ENCODE data around the gene SEC11A.
"Not testable (repeated sequence)": the region's sequence is repeated elsewhere in the genome, so short reads cannot be mapped to it uniquely, and the experiment has no call there.

The SEC11A gene

GRCh38 chr15:84716036-84716732, at the start of gene SEC11A:
Gene SEC11A (minus strand): TSS chr15:84716139. CDS start chr15:84716075, 64 bp downstream.
- DNase-seq (ENCODE audit: low spot score) = peak; percentile 91

DNA sequence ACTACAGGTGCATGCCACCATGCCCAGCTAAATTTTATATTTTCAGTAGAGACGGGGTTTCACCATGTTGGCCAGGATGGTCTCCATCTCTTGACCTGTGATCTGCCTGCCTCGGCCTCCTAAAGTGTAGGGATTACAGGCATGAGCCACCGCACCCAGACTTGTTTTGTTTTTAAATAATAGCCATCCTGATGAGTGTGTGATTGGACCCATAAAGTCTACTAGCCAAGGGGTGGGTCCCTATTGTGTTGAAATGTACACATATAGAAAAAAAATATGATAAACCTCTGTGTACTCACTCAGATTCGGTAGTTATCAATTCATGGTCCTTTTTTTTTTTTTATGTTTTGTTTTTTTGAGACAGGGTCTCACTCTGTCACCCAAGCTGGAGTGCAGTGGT, 49.7 kb upstream of the SEC11A start:
- DNase-seq (ENCODE audit: low spot score) = no peak

GRCh38 chr15:84764989-84765388, 49.0 kb upstream of the SEC11A start:
- DNase-seq (ENCODE audit: low spot score) = no peak

- DNase-seq (ENCODE audit: low spot score) = no peak
These were observed 48.6 kb upstream of the SEC11A start for GRCh38 chr15:84764585-84764984.

DNA sequence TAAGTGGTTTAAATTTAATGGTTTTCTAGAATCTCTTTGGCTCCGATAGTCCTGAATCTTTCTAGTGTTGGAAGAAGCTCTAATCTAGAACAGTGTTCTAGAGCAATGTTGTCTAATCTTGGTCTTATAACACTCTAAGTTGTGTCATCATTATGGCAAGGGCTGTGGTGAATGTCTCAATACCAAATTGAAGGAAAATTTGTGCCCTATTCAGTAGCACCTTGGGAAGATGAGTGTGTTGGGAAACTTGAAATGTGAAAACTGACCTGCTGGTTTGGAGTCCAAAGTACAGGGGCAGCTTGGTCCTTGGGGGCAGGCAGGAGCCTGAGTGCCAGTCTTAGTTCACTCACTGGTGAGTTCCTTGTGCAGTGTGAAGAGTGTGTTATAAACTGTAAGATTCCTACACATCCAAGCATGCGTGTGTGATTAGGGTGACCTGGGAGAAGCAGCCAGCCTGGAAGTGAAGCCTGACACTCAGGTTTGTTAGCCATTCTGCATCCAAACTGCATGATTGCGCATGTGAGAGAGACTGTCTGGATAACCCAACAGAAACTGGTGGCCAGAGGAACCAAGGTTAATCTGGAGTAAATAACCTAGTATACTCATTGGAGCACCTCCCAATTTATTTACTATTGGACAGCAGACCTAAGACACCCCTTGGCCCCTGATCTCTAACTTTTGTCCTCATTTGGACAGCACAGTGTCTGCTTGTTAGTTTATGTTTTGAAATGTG, 47.1 kb upstream of the SEC11A start:
- no peak for DNase-seq (ENCODE audit: low spot score)

GRCh38 chr15:84761607-84762131, 45.7 kb upstream of the SEC11A start:
- peak; percentile 12 for DNase-seq (ENCODE audit: low spot score)

DNA sequence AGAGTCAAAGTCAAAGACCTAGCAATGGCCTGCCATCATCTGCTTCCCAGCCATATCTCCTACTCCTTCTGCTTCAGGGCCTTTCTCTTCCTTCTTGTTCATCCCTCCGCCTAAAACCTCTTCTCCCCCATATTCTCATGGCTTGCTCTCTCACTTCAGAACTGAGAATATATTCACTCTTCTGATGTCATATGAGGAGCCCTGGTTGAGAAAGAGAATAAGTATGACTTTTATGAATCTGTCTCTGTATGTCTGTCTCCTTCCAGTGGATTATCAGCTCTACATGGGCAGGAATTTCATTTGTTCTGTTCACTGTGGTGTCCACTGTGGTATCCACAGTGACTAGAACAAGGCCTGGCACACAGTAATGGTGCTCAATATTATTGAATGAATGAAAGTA, 44.3 kb upstream of the SEC11A start:
- no peak for DNase-seq (ENCODE audit: low spot score)

DNA sequence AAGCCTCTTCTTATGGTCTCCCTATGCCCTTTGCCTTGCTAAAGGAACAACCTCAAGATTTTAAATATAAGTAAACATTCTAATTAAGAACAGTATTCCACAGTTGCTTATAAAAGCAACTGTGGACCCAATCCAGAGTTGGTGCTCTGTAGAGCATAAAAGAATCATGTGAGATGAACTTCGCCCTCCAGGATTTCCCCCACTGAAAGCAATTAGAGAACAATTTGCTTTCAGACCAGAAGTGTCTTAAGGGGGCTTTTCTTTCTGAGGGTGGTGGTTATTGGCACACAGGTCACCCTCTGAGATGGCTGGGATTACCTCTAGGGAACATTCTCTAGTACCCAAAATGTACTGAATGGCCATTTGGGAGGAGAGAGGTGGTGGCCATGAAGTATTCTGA, 43.1 kb upstream of the SEC11A start:
- DNase-seq (ENCODE audit: low spot score) = no peak

GRCh38 chr15:84755736-84756527, 40.0 kb upstream of the SEC11A start:
- DNase-seq (ENCODE audit: low spot score) = no peak

GRCh38 chr15:84754889-84755288, 39.0 kb upstream of the SEC11A start:
- DNase-seq (ENCODE audit: low spot score) = not testable (repeated sequence)

DNA sequence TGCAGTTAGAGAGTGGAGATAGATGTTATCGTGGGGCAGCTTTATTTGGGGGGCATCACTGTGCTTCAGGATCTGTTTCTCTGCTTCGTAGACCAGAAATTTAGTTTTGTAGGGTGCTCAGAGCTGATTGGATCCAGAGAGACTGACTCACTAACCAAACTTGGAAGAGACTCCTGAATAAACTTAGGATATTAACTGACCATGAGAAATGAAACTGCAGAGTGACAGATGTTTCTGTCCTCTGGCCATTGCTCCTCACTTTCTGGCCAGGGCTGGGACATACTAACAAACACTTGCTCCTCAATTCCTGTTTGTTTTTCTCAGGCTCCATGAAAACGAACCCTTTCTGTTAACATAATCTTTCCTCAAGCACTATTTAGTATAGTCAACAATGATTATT, 36.8 kb upstream of the SEC11A start:
- DNase-seq (ENCODE audit: low spot score) = no peak

GRCh38 chr15:84752195-84752594, 36.3 kb upstream of the SEC11A start:
- DNase-seq (ENCODE audit: low spot score) = no peak

DNA sequence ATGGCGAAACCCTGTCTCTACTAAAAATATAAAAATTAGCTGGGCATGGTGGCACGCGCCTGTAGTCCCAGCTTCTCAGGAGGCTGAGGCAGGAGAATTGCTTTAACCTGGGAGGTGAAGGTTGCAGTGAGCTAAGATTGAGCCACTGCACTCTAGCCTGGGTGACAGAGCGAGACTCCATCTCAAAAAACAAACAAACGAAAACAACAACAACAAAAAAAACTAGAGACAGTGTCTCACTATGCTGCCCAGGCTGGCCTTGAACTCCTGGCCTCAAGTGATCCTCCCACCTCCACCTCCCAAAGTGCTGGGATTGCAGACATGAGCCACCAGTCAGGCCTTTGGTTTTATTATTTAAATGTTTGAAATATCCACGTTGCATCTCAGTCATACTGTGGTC, 35.8 kb upstream of the SEC11A start:
- not testable (repeated sequence) for DNase-seq (ENCODE audit: low spot score)

DNA sequence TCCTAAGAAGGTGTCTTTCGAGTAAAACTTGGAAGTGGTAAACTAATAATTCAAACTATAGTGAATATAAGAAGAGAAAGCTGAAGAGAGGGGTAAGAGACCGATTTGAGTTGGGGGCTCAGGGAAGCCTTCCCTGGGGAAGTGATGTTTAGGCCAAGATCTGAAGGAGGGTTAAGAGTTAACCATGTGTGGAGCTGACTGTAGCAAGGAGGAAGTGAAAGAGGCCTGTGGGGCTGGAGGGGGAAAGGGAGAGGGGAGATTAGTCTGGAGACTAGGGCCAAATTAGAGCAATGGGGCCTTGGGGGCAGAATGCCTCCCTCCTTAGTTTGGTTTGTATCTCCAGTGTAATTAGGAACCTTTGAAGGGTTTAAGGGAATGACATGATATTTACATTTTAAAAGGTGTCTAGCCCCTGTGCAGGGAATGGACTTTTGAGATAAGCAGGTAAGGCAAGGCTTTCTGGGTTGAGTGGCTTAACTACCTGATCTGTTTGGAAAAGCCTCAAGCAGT, 34.7 kb upstream of the SEC11A start:
- DNase-seq (ENCODE audit: low spot score) = no peak

- peak; percentile 33 for DNase-seq (ENCODE audit: low spot score)
These were observed 33.4 kb upstream of the SEC11A start for GRCh38 chr15:84749111-84749991.

- DNase-seq (ENCODE audit: low spot score) = peak; percentile 74
These were observed 32.6 kb upstream of the SEC11A start, which contains the start of gene ZNF592 for GRCh38 chr15:84748274-84749110. Gene ZNF592 (plus strand): TSS chr15:84748592. CDS start chr15:84782676, 34,084 bp downstream.

- DNase-seq (ENCODE audit: low spot score) = peak; percentile 60
These were observed 31.7 kb upstream of the SEC11A start for GRCh38 chr15:84747416-84748273.

DNA sequence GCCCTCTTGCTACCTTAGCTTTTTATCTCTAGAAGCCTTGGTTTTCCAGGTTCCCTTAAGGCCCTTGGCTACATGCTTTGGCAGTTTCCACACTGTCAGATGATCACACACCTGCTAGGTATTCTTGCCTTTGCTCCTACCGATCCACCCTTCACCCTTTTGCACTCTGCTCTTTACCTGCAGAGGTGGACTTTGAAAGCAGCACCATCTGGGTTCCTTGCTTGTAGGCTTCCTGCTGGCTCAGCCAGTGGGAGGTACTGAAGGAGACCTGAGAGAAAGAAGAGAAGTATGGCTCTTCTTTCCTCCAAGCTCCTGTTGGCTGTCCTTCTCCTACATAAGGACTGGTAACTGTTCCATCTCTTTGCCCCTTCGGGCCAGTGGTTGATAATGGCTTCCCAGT, 25.2 kb upstream of the SEC11A start:
- no peak for DNase-seq (ENCODE audit: low spot score)

GRCh38 chr15:84740691-84741090, 24.8 kb upstream of the SEC11A start:
- DNase-seq (ENCODE audit: low spot score) = no peak

Measured in CD4-positive, alpha-beta T cell treated with Interleukin-6 at 100 ng/mL for 8 hours (primary cell).